OCI-LY3 (cell line): ENCODE data around the gene SCUBE2.

Source experiments
- EZH2phosphoT487 ChIP-seq: fragments of 200-600 bp; shearing (Covaris generic); IDR thresholded peaks from 2 replicates; pipeline ENCODE4 v1.6.1; 2018; ENCODE audit warnings: antibody characterized with exemption, mixed run types, low read depth
- TF ChIP-seq, protein P1 (sequence below): fragments of 200-600, 300-600 bp; sonication (generic); IDR thresholded peaks from 2 replicates; pipeline ENCODE4 v1.5.1; 2014; ENCODE audit warnings: antibody characterized with exemption, low read length, low read depth

DNA sequence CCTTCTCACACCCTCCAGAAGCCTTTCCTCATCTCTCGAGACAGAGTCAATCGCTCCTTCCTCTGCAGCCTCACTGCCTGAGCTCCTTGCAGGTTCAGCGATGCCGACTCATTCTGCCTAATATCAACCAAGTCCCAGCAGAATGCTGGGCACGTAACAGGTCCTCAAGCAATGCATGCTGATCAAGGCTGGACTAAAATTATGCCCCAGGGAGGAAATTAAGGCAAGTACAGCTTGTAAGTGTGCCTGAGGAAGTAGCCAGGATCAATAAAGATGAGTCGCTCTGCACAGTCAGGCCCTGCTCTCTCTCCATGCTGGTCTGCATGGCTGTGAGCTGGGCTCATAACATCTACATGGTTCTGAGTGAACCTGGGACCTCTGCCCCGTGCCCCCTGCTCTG, 62.0 kb downstream of the SCUBE2 start:
- TF ChIP-seq, protein P1, sequence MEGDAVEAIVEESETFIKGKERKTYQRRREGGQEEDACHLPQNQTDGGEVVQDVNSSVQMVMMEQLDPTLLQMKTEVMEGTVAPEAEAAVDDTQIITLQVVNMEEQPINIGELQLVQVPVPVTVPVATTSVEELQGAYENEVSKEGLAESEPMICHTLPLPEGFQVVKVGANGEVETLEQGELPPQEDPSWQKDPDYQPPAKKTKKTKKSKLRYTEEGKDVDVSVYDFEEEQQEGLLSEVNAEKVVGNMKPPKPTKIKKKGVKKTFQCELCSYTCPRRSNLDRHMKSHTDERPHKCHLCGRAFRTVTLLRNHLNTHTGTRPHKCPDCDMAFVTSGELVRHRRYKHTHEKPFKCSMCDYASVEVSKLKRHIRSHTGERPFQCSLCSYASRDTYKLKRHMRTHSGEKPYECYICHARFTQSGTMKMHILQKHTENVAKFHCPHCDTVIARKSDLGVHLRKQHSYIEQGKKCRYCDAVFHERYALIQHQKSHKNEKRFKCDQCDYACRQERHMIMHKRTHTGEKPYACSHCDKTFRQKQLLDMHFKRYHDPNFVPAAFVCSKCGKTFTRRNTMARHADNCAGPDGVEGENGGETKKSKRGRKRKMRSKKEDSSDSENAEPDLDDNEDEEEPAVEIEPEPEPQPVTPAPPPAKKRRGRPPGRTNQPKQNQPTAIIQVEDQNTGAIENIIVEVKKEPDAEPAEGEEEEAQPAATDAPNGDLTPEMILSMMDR = no peak
- TF ChIP-seq EZH2phosphoT487 = no peak
